HT-29 (cell line): ENCODE data around the gene LDLRAP1. TPM values are rescaled to one million over a fixed set of nuclear protein-coding genes. Genes with fewer than 3 reads are reported as not detected.

ENCODE experiments used
- total RNA-seq: library from RNA; depleted of rRNA; stranded (reverse); fragments of >200 nt; shearing (Covaris generic); gene quantifications from 2 replicates; pipeline ENCODE4 v1.2.3, GENCODE V29; 2014; rRNA removed

The LDLRAP1 gene
- total RNA-seq, 1 experiment from 2014 or later = 17.2 TPM

Other genes starting within 250 kb of the LDLRAP1 start
- gene TMEM50A, start 205.3 kb upstream of the LDLRAP1 start, total RNA-seq = 58.2 and 75.3 TPM in 2 replicates
- not detected in 2 replicates for gene RHCE, start 122.8 kb upstream of the LDLRAP1 start, total RNA-seq
- gene MACO1, start 112.7 kb upstream of the LDLRAP1 start, total RNA-seq = 6.3 TPM in 2 replicates
- gene MAN1C1, start 73.2 kb downstream of the LDLRAP1 start, total RNA-seq = 0.10 and 0.28 TPM in 2 replicates